ENCODE measurements around the gene ATP5IF1. TPM values are rescaled to one million over a fixed set of nuclear protein-coding genes. Genes with fewer than 3 reads are reported as not detected.

ATP5IF1 gene
- total and polyA plus RNA-seq, 2 of the 13 experiments (the other 11 are each of a cell fraction or from before 2014, with no cell fraction given), result 97.7 to 131 TPM

DNA sequence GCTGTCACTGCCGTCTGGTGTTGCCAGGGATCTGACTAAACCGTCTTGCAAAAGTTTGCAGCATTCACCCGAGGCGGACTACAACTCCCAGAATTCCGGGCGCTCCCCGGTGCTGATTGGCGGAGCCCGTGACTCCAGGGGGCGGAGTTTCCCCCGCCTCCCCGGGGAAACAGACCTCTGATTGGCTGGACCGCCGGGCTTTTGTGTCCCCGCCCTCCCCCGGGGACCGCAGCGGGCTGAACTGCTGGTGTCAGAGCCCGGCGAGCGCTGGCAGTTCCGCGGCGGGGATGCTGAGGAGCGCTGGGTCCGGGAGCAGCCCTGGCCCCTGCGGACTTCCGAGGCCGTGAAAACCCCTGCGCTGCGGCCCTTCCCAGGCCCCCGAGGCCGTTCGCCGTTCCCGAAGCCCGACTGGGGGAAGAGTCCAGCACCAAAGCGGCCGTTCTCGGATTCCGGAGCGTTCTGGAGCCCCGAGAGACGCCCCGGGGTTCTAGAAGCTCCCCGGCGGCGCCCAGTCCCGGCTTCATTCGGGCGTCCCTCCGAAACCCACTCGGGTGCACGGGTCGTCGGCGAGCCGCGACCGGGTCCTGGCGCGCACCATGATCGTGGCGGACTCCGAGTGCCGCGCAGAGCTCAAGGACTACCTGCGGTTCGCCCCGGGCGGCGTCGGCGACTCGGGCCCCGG is 23.5 kb downstream of the ATP5IF1 start, which contains the start of gene SESN2 (continued):
- TF ChIP-seq, protein P1, sequence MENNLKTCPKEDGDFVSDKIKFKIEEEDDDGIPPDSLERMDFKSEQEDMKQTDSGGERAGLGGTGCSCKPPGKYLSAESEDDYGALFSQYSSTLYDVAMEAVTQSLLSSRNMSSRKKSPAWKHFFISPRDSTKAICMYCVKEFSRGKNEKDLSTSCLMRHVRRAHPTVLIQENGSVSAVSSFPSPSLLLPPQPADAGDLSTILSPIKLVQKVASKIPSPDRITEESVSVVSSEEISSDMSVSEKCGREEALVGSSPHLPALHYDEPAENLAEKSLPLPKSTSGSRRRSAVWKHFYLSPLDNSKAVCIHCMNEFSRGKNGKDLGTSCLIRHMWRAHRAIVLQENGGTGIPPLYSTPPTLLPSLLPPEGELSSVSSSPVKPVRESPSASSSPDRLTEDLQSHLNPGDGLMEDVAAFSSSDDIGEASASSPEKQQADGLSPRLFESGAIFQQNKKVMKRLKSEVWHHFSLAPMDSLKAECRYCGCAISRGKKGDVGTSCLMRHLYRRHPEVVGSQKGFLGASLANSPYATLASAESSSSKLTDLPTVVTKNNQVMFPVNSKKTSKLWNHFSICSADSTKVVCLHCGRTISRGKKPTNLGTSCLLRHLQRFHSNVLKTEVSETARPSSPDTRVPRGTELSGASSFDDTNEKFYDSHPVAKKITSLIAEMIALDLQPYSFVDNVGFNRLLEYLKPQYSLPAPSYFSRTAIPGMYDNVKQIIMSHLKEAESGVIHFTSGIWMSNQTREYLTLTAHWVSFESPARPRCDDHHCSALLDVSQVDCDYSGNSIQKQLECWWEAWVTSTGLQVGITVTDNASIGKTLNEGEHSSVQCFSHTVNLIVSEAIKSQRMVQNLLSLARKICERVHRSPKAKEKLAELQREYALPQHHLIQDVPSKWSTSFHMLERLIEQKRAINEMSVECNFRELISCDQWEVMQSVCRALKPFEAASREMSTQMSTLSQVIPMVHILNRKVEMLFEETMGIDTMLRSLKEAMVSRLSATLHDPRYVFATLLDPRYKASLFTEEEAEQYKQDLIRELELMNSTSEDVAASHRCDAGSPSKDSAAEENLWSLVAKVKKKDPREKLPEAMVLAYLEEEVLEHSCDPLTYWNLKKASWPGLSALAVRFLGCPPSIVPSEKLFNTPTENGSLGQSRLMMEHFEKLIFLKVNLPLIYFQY (CRISPR knock-in tag; IDR thresholded peaks at IDR 0.05; ENCODE audit: borderline replicate concordance), result no peak
- TF ChIP-seq NFYB (CRISPR knock-in tag; IDR thresholded peaks at IDR 0.05), result peak; percentile 89
- TF ChIP-seq, protein P2, sequence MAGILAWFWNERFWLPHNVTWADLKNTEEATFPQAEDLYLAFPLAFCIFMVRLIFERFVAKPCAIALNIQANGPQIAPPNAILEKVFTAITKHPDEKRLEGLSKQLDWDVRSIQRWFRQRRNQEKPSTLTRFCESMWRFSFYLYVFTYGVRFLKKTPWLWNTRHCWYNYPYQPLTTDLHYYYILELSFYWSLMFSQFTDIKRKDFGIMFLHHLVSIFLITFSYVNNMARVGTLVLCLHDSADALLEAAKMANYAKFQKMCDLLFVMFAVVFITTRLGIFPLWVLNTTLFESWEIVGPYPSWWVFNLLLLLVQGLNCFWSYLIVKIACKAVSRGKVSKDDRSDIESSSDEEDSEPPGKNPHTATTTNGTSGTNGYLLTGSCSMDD (CRISPR knock-in tag; IDR thresholded peaks at IDR 0.05), result no peak
- TF ChIP-seq GFI1 (CRISPR knock-in tag; IDR thresholded peaks at IDR 0.05; ENCODE audit: borderline replicate concordance), result no peak
- TF ChIP-seq, protein P3, sequence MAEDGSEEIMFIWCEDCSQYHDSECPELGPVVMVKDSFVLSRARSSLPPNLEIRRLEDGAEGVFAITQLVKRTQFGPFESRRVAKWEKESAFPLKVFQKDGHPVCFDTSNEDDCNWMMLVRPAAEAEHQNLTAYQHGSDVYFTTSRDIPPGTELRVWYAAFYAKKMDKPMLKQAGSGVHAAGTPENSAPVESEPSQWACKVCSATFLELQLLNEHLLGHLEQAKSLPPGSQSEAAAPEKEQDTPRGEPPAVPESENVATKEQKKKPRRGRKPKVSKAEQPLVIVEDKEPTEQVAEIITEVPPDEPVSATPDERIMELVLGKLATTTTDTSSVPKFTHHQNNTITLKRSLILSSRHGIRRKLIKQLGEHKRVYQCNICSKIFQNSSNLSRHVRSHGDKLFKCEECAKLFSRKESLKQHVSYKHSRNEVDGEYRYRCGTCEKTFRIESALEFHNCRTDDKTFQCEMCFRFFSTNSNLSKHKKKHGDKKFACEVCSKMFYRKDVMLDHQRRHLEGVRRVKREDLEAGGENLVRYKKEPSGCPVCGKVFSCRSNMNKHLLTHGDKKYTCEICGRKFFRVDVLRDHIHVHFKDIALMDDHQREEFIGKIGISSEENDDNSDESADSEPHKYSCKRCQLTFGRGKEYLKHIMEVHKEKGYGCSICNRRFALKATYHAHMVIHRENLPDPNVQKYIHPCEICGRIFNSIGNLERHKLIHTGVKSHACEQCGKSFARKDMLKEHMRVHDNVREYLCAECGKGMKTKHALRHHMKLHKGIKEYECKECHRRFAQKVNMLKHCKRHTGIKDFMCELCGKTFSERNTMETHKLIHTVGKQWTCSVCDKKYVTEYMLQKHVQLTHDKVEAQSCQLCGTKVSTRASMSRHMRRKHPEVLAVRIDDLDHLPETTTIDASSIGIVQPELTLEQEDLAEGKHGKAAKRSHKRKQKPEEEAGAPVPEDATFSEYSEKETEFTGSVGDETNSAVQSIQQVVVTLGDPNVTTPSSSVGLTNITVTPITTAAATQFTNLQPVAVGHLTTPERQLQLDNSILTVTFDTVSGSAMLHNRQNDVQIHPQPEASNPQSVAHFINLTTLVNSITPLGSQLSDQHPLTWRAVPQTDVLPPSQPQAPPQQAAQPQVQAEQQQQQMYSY (CRISPR knock-in tag; IDR thresholded peaks at IDR 0.05), result peak; percentile 43; the same call in 1 of the 2 replicates
- TF ChIP-seq ZNF274 (CRISPR knock-in tag; IDR thresholded peaks at IDR 0.05), result 0 out of 2 replicates have a peak, but pooled peaks have one; percentile 29
- TF ChIP-seq CBX5 (CRISPR knock-in tag; IDR thresholded peaks at IDR 0.05; ENCODE audit: borderline replicate concordance), result no peak
- TF ChIP-seq ZNF704 (CRISPR knock-in tag; IDR thresholded peaks at IDR 0.05; ENCODE audit: borderline replicate concordance), result no peak
- no peak for TF ChIP-seq CCAR2 (optimal IDR thresholded peaks at IDR 0.05; ENCODE audit: low read depth, low read length)
- no peak for TF ChIP-seq GLI4 (CRISPR knock-in tag; IDR thresholded peaks at IDR 0.05; ENCODE audit: borderline replicate concordance)
- no peak; the same call in 1 of the 2 replicates for TF ChIP-seq ATF7-NPFF (CRISPR knock-in tag; IDR thresholded peaks at IDR 0.05; ENCODE audit: low read depth)
- TF ChIP-seq, protein P4, sequence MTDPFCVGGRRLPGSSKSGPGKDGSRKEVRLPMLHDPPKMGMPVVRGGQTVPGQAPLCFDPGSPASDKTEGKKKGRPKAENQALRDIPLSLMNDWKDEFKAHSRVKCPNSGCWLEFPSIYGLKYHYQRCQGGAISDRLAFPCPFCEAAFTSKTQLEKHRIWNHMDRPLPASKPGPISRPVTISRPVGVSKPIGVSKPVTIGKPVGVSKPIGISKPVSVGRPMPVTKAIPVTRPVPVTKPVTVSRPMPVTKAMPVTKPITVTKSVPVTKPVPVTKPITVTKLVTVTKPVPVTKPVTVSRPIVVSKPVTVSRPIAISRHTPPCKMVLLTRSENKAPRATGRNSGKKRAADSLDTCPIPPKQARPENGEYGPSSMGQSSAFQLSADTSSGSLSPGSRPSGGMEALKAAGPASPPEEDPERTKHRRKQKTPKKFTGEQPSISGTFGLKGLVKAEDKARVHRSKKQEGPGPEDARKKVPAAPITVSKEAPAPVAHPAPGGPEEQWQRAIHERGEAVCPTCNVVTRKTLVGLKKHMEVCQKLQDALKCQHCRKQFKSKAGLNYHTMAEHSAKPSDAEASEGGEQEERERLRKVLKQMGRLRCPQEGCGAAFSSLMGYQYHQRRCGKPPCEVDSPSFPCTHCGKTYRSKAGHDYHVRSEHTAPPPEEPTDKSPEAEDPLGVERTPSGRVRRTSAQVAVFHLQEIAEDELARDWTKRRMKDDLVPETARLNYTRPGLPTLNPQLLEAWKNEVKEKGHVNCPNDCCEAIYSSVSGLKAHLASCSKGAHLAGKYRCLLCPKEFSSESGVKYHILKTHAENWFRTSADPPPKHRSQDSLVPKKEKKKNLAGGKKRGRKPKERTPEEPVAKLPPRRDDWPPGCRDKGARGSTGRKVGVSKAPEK (CRISPR knock-in tag; IDR thresholded peaks at IDR 0.05; ENCODE audit: borderline replicate concordance), result no peak
- TF ChIP-seq PLRG1 (conservative IDR thresholded peaks at IDR 0.05), result no peak
- no peak for TF ChIP-seq TEAD2 (CRISPR knock-in tag; IDR thresholded peaks at IDR 0.05)
- TF ChIP-seq HMG20B (CRISPR knock-in tag; conservative IDR thresholded peaks at IDR 0.05), result no peak

Measured in HepG2 (cell line).